Brain microvascular endothelial cell (primary cell): Measurements from ENCODE around the gene MSRB1.

ENCODE experiments used
- DNase-seq: peaks from one replicate; pipeline ENCODE4 v3.0.0-alpha.2; 2020
- H3K27ac ChIP-seq: fragments of 250-450 bp; sonication (Bioruptor Pico); 2 replicates; pipeline ENCODE4 v1.5.1; 2020; ENCODE audit warnings: mild to moderate bottlenecking, moderate library complexity
- H3K27me3 ChIP-seq: fragments of 250-450 bp; sonication (Bioruptor Pico); replicated peaks from 2 replicates; pipeline ENCODE4 v1.5.1; 2020; ENCODE audit warnings: mild to moderate bottlenecking
- H3K36me3 ChIP-seq: fragments of 250-450 bp; sonication (Bioruptor Pico); replicated peaks from 2 replicates; pipeline ENCODE4 v1.5.1; 2020; ENCODE audit warnings: mild to moderate bottlenecking
- H3K4me3 ChIP-seq: 2 replicates; pipeline ENCODE4 v1.5.1; 2011; ENCODE audit warnings: low read depth, mild to moderate bottlenecking, control low read depth, low read length, moderate library complexity
- CTCF ChIP-seq: IDR thresholded peaks from 2 replicates; pipeline ENCODE4 v1.5.1; 2011; ENCODE audit warnings: low read depth, mild to moderate bottlenecking, moderate library complexity, low read length, control low read depth, inconsistent platforms; ENCODE audit errors: missing control alignments
- in situ Hi-C: cut with HindIII; loops from 2 replicates; pipeline ENCODE4 v1.10.0; 2017; ENCODE audit warnings: low sequenced_read_pairs, low pct_ligation_motif_present

The MSRB1 gene

GRCh38 chr16:1980030-1980769, 37.2 kb upstream of the MSRB1 start:
- TF ChIP-seq CTCF, result no peak
- H3K27me3 ChIP-seq, result peaks cover 34% of the 10 kb centered on the region
- H3K27ac ChIP-seq, result no peak overlapping the region
- H3K36me3 ChIP-seq, result peaks cover 35% of the 10 kb centered on the region
- in situ Hi-C loops, result no loop called here
- no peak for DNase-seq
- H3K4me3 ChIP-seq, result no peak overlapping the region

GRCh38 chr16:1979271-1980029, 36.5 kb upstream of the MSRB1 start:
- DNase-seq, result no peak
- H3K4me3 ChIP-seq, result no peak overlapping the region
- H3K27me3 ChIP-seq, result peaks cover 34% of the 10 kb centered on the region
- H3K27ac ChIP-seq, result no peak overlapping the region
- TF ChIP-seq CTCF, result no peak
- in situ Hi-C loops, result no loop called here
- peaks cover 43% of the 10 kb centered on the region for H3K36me3 ChIP-seq

GRCh38 chr16:1978476-1979120, 35.6 kb upstream of the MSRB1 start:
- Histone ChIP-seq H3K36me3 (peaks cover 47% of the 10 kb centered on the region), H3K4me3 (no peak overlapping the region), H3K27me3 (peaks cover 34% of the 10 kb centered on the region), H3K27ac (no peak overlapping the region)
- in situ Hi-C loops, result no loop called here
- no peak for DNase-seq
- TF ChIP-seq CTCF, result no peak

DNA sequence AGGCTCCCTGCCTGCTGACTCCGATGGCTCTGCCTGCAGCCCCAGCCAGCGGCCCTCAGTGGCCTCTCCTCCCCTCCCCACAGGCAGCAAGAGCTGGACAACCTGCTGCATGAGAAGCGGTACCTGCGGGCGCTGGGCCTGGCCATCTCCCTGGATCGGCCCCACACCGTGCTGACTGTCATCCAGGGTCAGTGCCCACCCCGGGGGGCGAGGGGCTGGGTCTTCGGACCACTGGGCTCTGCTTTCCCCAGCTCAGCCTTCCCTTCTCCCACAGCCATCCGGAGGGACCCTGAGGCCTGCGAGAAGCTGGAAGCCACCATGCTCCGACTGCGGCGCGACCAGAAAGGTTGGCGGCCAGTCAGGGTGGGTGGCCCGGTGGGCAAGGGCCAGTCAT, 34.9 kb upstream of the MSRB1 start:
- in situ Hi-C loops, result no loop called here
- Histone ChIP-seq H3K36me3 (peaks cover 47% of the 10 kb centered on the region), H3K4me3 (no peak overlapping the region), H3K27me3 (peaks cover 34% of the 10 kb centered on the region), H3K27ac (no peak overlapping the region)
- no peak for DNase-seq
- no peak for TF ChIP-seq CTCF

GRCh38 chr16:1976951-1977874, 34.2 kb upstream of the MSRB1 start:
- Histone ChIP-seq H3K36me3 (peaks cover 47% of the 10 kb centered on the region), H3K4me3 (no peak overlapping the region), H3K27ac (no peak overlapping the region), H3K27me3 (peaks cover 31% of the 10 kb centered on the region)
- in situ Hi-C loops, result no loop called here
- no peak for TF ChIP-seq CTCF
- DNase-seq, result no peak
